H9 (cell line): ENCODE results near the gene DENND1A. TPM values are rescaled to one million over a fixed set of nuclear protein-coding genes. Genes with fewer than 3 reads are reported as not detected.
A peak's percentile ranks its signal among the peaks of the same experiment; 100 is the strongest.

Experiments used
- DNase-seq: peaks from one replicate; pipeline ENCODE4 v3.0.0-alpha.2; 2017
- H2AFZ ChIP-seq: one replicate; pipeline ENCODE4 v1.6.1; 2013; ENCODE audit warnings: mild to moderate bottlenecking, low read length, control low read depth, moderate library complexity
- H2AK5ac ChIP-seq: 2 replicates; pipeline ENCODE4 v1.6.1; 2013; ENCODE audit warnings: low read length, control low read depth, mixed read lengths; ENCODE audit not compliant: insufficient read length
- H2BK120ac ChIP-seq: one replicate; pipeline ENCODE4 v1.6.1; 2013; ENCODE audit warnings: low read depth, mild to moderate bottlenecking, low read length, control low read depth, inconsistent platforms; ENCODE audit not compliant: poor library complexity, severe bottlenecking
- H2BK12ac ChIP-seq: 2 replicates; pipeline ENCODE4 v1.6.1; 2013; ENCODE audit warnings: low read length, control low read depth, mixed read lengths, low read depth; ENCODE audit not compliant: insufficient read length
- H2BK15ac ChIP-seq: 2 replicates; pipeline ENCODE4 v1.6.1; 2013; ENCODE audit warnings: low read depth, low read length, control low read depth
- H2BK20ac ChIP-seq: one replicate; pipeline ENCODE4 v1.6.1; 2013; ENCODE audit warnings: low read depth, mild to moderate bottlenecking, low read length, control low read depth, inconsistent platforms; ENCODE audit not compliant: poor library complexity, severe bottlenecking
- H2BK5ac ChIP-seq: 2 replicates; pipeline ENCODE4 v1.6.1; 2013; ENCODE audit warnings: low read length, control low read depth, mixed read lengths; ENCODE audit not compliant: insufficient read length
- H3K14ac ChIP-seq: 2 replicates; pipeline ENCODE4 v1.6.1; 2013; ENCODE audit warnings: low read length, control low read depth; ENCODE audit not compliant: insufficient read depth
- H3K18ac ChIP-seq: 2 replicates; pipeline ENCODE4 v1.6.1; 2013; ENCODE audit warnings: low read depth, mild to moderate bottlenecking, mixed read lengths, low read length, control low read depth; ENCODE audit not compliant: insufficient read length
- H3K23ac ChIP-seq: 2 replicates; pipeline ENCODE4 v1.6.1; 2013; ENCODE audit warnings: low read length, control low read depth, mixed read lengths, low read depth; ENCODE audit not compliant: insufficient read length
- H3K23me2 ChIP-seq: 2 replicates; pipeline ENCODE4 v1.6.1; 2013; ENCODE audit warnings: low read depth, mild to moderate bottlenecking, mixed read lengths, low read length, control low read depth; ENCODE audit not compliant: insufficient read length, poor library complexity, severe bottlenecking
- H3K27ac ChIP-seq: 2 replicates; pipeline ENCODE4 v1.5.1; 2013; ENCODE audit warnings: low read length, control low read depth, mixed read lengths, low read depth; ENCODE audit not compliant: insufficient read length
- H3K27me3 ChIP-seq: 2 replicates; pipeline ENCODE4 v1.6.1; 2013; ENCODE audit warnings: low read length, control low read depth, inconsistent platforms; ENCODE audit not compliant: insufficient read depth
- H3K4ac ChIP-seq: 2 replicates; pipeline ENCODE4 v1.6.1; 2013; ENCODE audit warnings: low read depth, mild to moderate bottlenecking, control low read depth, inconsistent platforms, low read length, moderate library complexity
- H3K4me1 ChIP-seq: 2 replicates; pipeline ENCODE4 v1.6.1; 2013; ENCODE audit warnings: low read length, control low read depth, inconsistent platforms; ENCODE audit not compliant: insufficient read depth
- H3K4me2 ChIP-seq: 2 replicates; pipeline ENCODE4 v1.6.1; 2013; ENCODE audit warnings: low read length, control low read depth, mixed read lengths; ENCODE audit not compliant: insufficient read length, insufficient read depth
- H3K56ac ChIP-seq: 2 replicates; pipeline ENCODE4 v1.6.1; 2013; ENCODE audit warnings: low read depth, mild to moderate bottlenecking, mixed read lengths, low read length, control low read depth; ENCODE audit not compliant: insufficient read length
- H3K79me1 ChIP-seq: 2 replicates; pipeline ENCODE4 v1.6.1; 2013; ENCODE audit warnings: low read depth, mild to moderate bottlenecking, moderate library complexity, low read length, control low read depth, inconsistent platforms; ENCODE audit not compliant: insufficient read depth, poor library complexity, severe bottlenecking
- H3K79me2 ChIP-seq: 2 replicates; pipeline ENCODE4 v1.6.1; 2013; ENCODE audit warnings: low read length, control low read depth, inconsistent platforms; ENCODE audit not compliant: insufficient read depth
- H3K9ac ChIP-seq: 2 replicates; pipeline ENCODE4 v1.6.1; 2013; ENCODE audit warnings: low read length, control low read depth, mixed read lengths; ENCODE audit not compliant: insufficient read length; ENCODE audit errors: extremely low read depth
- H3K9me3 ChIP-seq: one replicate; pipeline ENCODE4 v1.6.1; 2013; ENCODE audit warnings: low read depth, low read length, inconsistent platforms; ENCODE audit not compliant: control insufficient read depth
- H3T11ph ChIP-seq: one replicate; pipeline ENCODE4 v1.6.1; 2013; ENCODE audit warnings: mild to moderate bottlenecking, low read length, control low read depth, inconsistent platforms
- H4K20me1 ChIP-seq: one replicate; pipeline ENCODE4 v1.6.1; 2013; ENCODE audit not compliant: control insufficient read depth, insufficient read length, insufficient read depth
- H4K5ac ChIP-seq: 2 replicates; pipeline ENCODE4 v1.6.1; 2013; ENCODE audit warnings: low read depth, mild to moderate bottlenecking, mixed read lengths, low read length, control low read depth; ENCODE audit not compliant: insufficient read length
- H4K8ac ChIP-seq: replicated peaks from 2 replicates; pipeline ENCODE4 v1.6.1; 2013; ENCODE audit warnings: low read length, control low read depth, mixed read lengths, low read depth; ENCODE audit not compliant: insufficient read length
- H4K91ac ChIP-seq: 2 replicates; pipeline ENCODE4 v1.6.1; 2013; ENCODE audit warnings: low read depth, mild to moderate bottlenecking, moderate library complexity, mixed read lengths, low read length, control low read depth; ENCODE audit not compliant: insufficient read length
- H3K27ac Mint-ChIP-seq, 3 experiments: 2 replicates in 2 of 3; 3 replicates in 1 of 3; pipeline ENCODE4 v1.8.0; 2020 to 2021; ENCODE audit warnings: mixed read lengths in 3 of 3, mild to moderate bottlenecking in 1 of 3, moderate library complexity in 1 of 3
- H3K27me3 Mint-ChIP-seq: 2 replicates; pipeline ENCODE4 v1.8.0; 2021; ENCODE audit warnings: low read depth, mild to moderate bottlenecking, moderate library complexity, mixed read lengths
- H3K36me3 Mint-ChIP-seq, 3 experiments: 2 replicates in 2 of 3; 3 replicates in 1 of 3; pipeline ENCODE4 v1.8.0; 2020 to 2021; ENCODE audit warnings: low read depth in 3 of 3, mixed read lengths in 3 of 3; ENCODE audit not compliant: insufficient read depth in 1 of 3
- H3K4me1 Mint-ChIP-seq, 2 experiments: 2 replicates each; pipeline ENCODE4 v1.8.0; 2020; ENCODE audit warnings: mixed read lengths in 2 of 2
- H3K4me3 Mint-ChIP-seq, 2 experiments: 2 replicates in 1 of 2; 3 replicates in 1 of 2; pipeline ENCODE4 v1.8.0; 2020 to 2021; ENCODE audit warnings: mild to moderate bottlenecking in 2 of 2, mixed read lengths in 2 of 2, moderate library complexity in 1 of 2
- H3K9me3 Mint-ChIP-seq, 2 experiments: 2 replicates in 1 of 2; 3 replicates in 1 of 2; pipeline ENCODE4 v1.8.0; 2020; ENCODE audit warnings: mild to moderate bottlenecking in 2 of 2, mixed read lengths in 2 of 2, moderate library complexity in 1 of 2
- WGBS: extraction: QIAGEN DNeasy Blood & Tissue Kit; methylation state at CpG from one replicate; pipeline ENCODE4 v1.1.7; 2013; ENCODE audit warnings: missing lambda C conversion rate, low lambda C conversion rate, mixed read lengths; ENCODE audit not compliant: insufficient read length; ENCODE audit errors: extremely low coverage; 5-methylcytosine and 5-hydroxymethylcytosine counted together
- total RNA-seq: library from RNA; stranded (reverse); gene quantifications from 2 replicates; pipeline ENCODE4 v1.2.1, GENCODE V29; 2021
- TF ChIP-seq, protein P1 (sequence below): fragments of 200-600 bp; sonication (generic); conservative IDR thresholded peaks from 3 replicates; pipeline ENCODE4 v1.8.0; 2021; ENCODE audit warnings: antibody characterized with exemption, mild to moderate bottlenecking

The DENND1A gene
- total RNA-seq, 1 experiment from 2014 or later: 20.4 TPM

DNA sequence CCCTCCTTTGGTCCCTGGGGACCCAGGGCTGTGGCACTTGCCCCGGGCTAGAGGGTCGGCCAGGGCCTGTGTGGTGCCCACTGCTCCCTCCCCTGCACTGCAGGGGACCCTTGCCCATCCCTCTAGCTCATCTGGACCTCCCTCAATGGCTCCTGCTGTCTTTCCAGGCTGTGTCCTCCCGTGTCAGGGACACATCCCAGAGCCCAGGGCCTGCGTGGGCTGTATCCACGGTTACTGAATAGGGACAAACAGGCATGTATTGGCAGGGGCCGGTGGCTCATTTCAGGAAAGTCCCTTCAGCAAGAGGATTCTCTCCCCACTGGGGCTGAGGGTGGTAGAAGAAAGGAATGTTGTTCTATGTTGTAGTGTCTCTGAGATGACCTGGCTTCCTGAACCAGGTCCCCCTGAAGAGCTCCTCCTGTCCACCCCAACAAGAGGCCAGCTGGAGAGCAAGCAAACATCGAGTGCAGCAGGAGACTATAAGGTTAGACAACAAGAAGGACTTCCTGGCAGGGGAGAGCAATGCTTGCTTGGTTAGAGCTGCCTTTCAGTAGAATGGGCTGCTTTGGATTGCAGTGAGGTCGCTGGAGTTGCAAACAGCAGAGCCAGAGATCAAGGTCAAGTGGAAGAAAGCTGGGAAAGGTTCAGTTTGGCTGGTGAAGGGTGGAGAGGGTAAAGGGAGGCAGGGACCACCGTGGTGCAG is 575.0 kb downstream of the DENND1A start:
- Histone ChIP-seq H2BK120ac (no peak overlapping the region), H4K91ac (no peak overlapping the region), H3K14ac (no peak overlapping the region), H3T11ph (no peak overlapping the region), H3K23me2 (peaks cover 8% of the 10 kb centered on the region), H2BK12ac (no peak overlapping the region), H3K4me1 (peaks cover 9% of the 10 kb centered on the region; the same call in 1 of the 2 replicates), H3K23ac (no peak overlapping the region), H3K27me3 (no peaks in the 10 kb centered on the region; the same call in 1 of the 2 replicates), H3K4ac (no peak overlapping the region), H2BK15ac (no peak overlapping the region), H4K8ac (no peak overlapping the region), H2AK5ac (no peak overlapping the region), H3K9me3 (no peaks in the 10 kb centered on the region), H2BK5ac (no peak overlapping the region), H2BK20ac (no peak overlapping the region), H3K4me2 (peak overlapping the region; percentile 38), H3K18ac (no peak overlapping the region), H3K56ac (no peak overlapping the region), H3K79me1 (no peaks in the 10 kb centered on the region), H4K5ac (no peak overlapping the region), H3K9ac (no peak overlapping the region), H4K20me1 (no peaks in the 10 kb centered on the region), H2AFZ (no peak overlapping the region), H3K27ac (no peak overlapping the region), H3K79me2 (no peaks in the 10 kb centered on the region)
- Mint-ChIP-seq H3K4me1 (peaks cover 49 to 54% of the 10 kb centered on the region in 2 experiments), H3K36me3 (no peaks in the 10 kb centered on the region), H3K4me3 (peak overlapping the region; percentile 33 to 69), H3K9me3 (no peaks in the 10 kb centered on the region; a peak in 2 of 5 replicates), H3K27me3 (peaks cover 25% of the 10 kb centered on the region), H3K27ac (no peak overlapping the region)
- no CpG with 5 or more reads among the region's 9 CpGs for WGBS
- TF ChIP-seq, protein P1, sequence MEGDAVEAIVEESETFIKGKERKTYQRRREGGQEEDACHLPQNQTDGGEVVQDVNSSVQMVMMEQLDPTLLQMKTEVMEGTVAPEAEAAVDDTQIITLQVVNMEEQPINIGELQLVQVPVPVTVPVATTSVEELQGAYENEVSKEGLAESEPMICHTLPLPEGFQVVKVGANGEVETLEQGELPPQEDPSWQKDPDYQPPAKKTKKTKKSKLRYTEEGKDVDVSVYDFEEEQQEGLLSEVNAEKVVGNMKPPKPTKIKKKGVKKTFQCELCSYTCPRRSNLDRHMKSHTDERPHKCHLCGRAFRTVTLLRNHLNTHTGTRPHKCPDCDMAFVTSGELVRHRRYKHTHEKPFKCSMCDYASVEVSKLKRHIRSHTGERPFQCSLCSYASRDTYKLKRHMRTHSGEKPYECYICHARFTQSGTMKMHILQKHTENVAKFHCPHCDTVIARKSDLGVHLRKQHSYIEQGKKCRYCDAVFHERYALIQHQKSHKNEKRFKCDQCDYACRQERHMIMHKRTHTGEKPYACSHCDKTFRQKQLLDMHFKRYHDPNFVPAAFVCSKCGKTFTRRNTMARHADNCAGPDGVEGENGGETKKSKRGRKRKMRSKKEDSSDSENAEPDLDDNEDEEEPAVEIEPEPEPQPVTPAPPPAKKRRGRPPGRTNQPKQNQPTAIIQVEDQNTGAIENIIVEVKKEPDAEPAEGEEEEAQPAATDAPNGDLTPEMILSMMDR: no peak
- DNase-seq: no peak
